Tibial artery (tissue), 4 donors: ENCODE data around the gene KDM4B.

Experiments used
- DNase-seq, 2 donors: peaks; one replicate each; pipeline ENCODE4 v3.0.0-alpha.2; 2019
- H3K27ac ChIP-seq, 2 donors: fragments of 200-600 bp; sonication (generic) in 1 of 2; 1 replicate in 1 of 2; 2 replicates in 1 of 2; pipeline ENCODE4 v1.5.1; 2018 to 2019; ENCODE audit warnings: mild to moderate bottlenecking in 1 of 2
- H3K27me3 ChIP-seq, 2 donors: fragments of 200-600 bp; sonication (generic) in 1 of 2; one replicate each; pipeline versions ENCODE4 v1.5.1 to v1.6.0; 2016 to 2019
- H3K36me3 ChIP-seq, 3 donors: fragments of 200-600 bp; sonication (generic) in 2 of 3; one replicate each; pipeline ENCODE4 v1.5.1; 2016 to 2019; ENCODE audit warnings: mild to moderate bottlenecking in 2 of 3
- H3K4me1 ChIP-seq, 4 donors: fragments of 200-600 bp; sonication (generic) in 2 of 4; 1 replicate in 3 of 4; 2 replicates in 1 of 4; pipeline ENCODE4 v1.5.1; 2016 to 2019
- H3K4me3 ChIP-seq, 2 donors: fragments of 200-600 bp; sonication (generic) in 1 of 2; 1 replicate in 1 of 2; 2 replicates in 1 of 2; pipeline ENCODE4 v1.5.1; 2018 to 2019; ENCODE audit warnings: mild to moderate bottlenecking in 2 of 2
- H3K9me3 ChIP-seq, 3 donors: fragments of 200-600 bp; sonication (generic) in 1 of 3; one replicate each; pipeline ENCODE4 v1.5.1; 2016 to 2019
- intact Hi-C: fragments of 100-400 bp; cut with DNase I; formaldehyde crosslinking; loops from one replicate; pipeline ENCODE4 v1.15.0; 2023; ENCODE audit warnings: low total_unique reads
- TF ChIP-seq, protein P1 (sequence below), 2 experiments: fragments of 200-600 bp in 1 of 2; fragments of 450-650 bp in 1 of 2; IDR thresholded peaks; one replicate each; pipeline ENCODE4 v1.5.1; 2017 to 2019; ENCODE audit warnings: antibody characterized with exemption in 2 of 2, mild to moderate bottlenecking in 1 of 2, moderate library complexity in 1 of 2

Gene KDM4B

GRCh38 chr19:4985551-4985991 lies 16.7 kb downstream of the KDM4B start:
- Histone ChIP-seq H3K27ac (no peak overlapping the region), H3K36me3 (peaks cover 0 to 9% (median 4%) of the 10 kb centered on the region in 3 donors), H3K9me3 (no peaks in the 10 kb centered on the region), H3K4me1 (peaks cover 0 to 68% (median 21%) of the 10 kb centered on the region in 4 donors), H3K4me3 (no peak overlapping the region), H3K27me3 (no peaks in the 10 kb centered on the region)
- intact Hi-C loops, result no loop called here
- no peak for DNase-seq
- TF ChIP-seq, protein P1, sequence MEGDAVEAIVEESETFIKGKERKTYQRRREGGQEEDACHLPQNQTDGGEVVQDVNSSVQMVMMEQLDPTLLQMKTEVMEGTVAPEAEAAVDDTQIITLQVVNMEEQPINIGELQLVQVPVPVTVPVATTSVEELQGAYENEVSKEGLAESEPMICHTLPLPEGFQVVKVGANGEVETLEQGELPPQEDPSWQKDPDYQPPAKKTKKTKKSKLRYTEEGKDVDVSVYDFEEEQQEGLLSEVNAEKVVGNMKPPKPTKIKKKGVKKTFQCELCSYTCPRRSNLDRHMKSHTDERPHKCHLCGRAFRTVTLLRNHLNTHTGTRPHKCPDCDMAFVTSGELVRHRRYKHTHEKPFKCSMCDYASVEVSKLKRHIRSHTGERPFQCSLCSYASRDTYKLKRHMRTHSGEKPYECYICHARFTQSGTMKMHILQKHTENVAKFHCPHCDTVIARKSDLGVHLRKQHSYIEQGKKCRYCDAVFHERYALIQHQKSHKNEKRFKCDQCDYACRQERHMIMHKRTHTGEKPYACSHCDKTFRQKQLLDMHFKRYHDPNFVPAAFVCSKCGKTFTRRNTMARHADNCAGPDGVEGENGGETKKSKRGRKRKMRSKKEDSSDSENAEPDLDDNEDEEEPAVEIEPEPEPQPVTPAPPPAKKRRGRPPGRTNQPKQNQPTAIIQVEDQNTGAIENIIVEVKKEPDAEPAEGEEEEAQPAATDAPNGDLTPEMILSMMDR (IDR thresholded peaks at IDR 0.05), result no peak

DNA sequence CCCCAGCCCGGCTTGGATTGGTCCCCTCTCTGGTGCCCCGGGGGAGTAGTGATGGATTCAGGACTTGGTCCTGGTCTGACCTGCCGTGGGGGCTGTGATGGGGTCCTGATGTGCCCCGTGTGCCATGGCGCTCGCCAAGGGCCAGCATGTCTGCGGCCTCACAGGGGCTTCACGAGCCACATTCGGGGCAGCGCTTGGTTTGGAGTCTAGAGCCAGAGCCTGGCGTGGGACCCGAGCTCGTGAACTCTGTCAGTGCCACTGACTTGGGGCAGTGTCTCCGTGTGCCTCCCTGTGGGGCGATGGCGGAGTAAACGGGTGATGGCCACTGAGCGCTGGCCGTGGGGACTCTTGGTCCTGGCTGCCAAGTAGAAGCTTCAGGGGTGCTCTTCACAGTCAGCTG lies 17.1 kb downstream of the KDM4B start:
- TF ChIP-seq, protein P1 (IDR thresholded peaks at IDR 0.05), result no peak
- no peaks in the 10 kb centered on the region for H3K9me3 ChIP-seq
- no peaks in the 10 kb centered on the region for H3K27me3 ChIP-seq
- H3K36me3 ChIP-seq, result peaks cover 0 to 9% (median 4%) of the 10 kb centered on the region in 3 donors
- no peak overlapping the region for H3K4me3 ChIP-seq
- DNase-seq, result no peak
- H3K27ac ChIP-seq, result no peak overlapping the region
- H3K4me1 ChIP-seq, result peaks cover 0 to 63% (median 21%) of the 10 kb centered on the region in 4 donors
- intact Hi-C loops, result no loop called here

DNA sequence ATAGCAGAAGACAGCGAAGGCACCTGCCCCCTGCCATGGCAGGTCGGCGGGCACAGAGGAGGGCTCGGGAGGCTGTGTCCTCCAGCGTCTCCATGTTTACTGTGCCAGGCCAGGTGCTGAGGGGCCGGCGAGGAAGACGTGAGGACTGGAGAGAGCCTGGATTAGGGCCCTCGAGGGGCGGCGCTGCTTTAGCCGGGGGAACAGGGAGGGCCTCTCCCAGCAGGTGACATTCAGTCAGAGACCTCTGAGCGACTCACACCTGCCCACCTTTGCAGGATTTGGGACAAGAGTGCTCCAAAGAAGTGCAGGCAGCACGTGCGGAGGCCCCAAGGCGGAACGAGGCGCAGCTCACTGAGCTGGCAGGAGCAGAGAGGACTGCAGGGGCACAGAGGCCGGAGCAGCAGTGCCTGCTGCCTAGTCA lies 17.6 kb downstream of the KDM4B start:
- TF ChIP-seq, protein P1 (IDR thresholded peaks at IDR 0.05), result no peak
- Histone ChIP-seq H3K4me1 (peaks cover 0 to 59% (median 21%) of the 10 kb centered on the region in 4 donors), H3K27ac (no peak overlapping the region), H3K9me3 (no peaks in the 10 kb centered on the region), H3K4me3 (no peak overlapping the region), H3K36me3 (peaks cover 1 to 9% (median 4%) of the 10 kb centered on the region in 3 donors), H3K27me3 (no peaks in the 10 kb centered on the region)
- intact Hi-C loops, result no loop called here
- no peak for DNase-seq

- no peaks in the 10 kb centered on the region for H3K27me3 ChIP-seq
- peaks cover 0 to 53% (median 21%) of the 10 kb centered on the region in 4 donors for H3K4me1 ChIP-seq
- TF ChIP-seq, protein P1 (IDR thresholded peaks at IDR 0.05), result no peak
- H3K9me3 ChIP-seq, result peaks cover 0 to 4% (median 0%) of the 10 kb centered on the region in 3 donors
- H3K27ac ChIP-seq, result no peak overlapping the region
- no peak for DNase-seq
- intact Hi-C loops, result no loop called here
- H3K36me3 ChIP-seq, result peaks cover 6 to 13% (median 12%) of the 10 kb centered on the region in 3 donors
- H3K4me3 ChIP-seq, result no peak overlapping the region
Observed at GRCh38 chr19:4987256-4987655, 18.3 kb downstream of the KDM4B start.

DNA sequence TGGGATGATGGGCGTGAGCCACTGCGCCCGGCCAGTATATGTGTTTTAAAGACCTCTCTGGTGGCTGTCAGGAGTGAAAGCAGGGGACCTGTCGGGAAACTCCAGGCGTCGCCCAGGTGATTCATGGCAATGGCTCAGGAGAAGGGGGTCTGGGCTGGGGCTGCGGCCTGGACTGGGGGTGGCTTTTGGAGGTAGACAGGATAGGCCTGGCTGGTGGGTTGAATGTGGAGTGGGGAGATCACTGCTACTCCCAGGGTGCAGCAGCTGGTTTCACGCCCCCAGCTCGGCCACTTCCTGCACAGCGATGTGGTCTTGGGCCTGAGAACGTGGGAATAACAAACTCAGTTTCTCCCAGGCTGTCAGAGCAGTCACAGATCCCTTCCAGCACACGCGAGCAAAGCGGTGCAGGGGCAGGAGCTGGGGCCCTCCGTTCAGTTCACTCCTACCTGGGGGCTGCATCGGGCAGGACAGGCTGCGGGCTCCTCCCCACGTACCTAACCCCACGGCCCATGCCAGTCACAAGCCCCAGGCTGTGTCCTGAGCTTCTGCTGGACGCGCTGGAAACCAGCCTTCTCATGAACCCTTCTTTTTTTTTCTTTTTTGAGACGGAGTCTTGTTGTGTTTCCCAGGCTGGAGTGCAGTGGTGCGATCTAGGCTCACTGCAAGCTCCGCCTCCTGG lies 18.9 kb downstream of the KDM4B start:
- TF ChIP-seq, protein P1 (IDR thresholded peaks at IDR 0.05), result no peak
- no peaks in the 10 kb centered on the region for H3K27me3 ChIP-seq
- H3K4me1 ChIP-seq, result peaks cover 0 to 53% (median 21%) of the 10 kb centered on the region in 4 donors
- DNase-seq, result no peak
- H3K9me3 ChIP-seq, result peaks cover 0 to 7% (median 0%) of the 10 kb centered on the region in 3 donors
- intact Hi-C loops, result no loop called here
- no peak overlapping the region for H3K4me3 ChIP-seq
- no peak overlapping the region for H3K27ac ChIP-seq
- H3K36me3 ChIP-seq, result peaks cover 6 to 13% (median 12%) of the 10 kb centered on the region in 3 donors
